ENCODE data around the gene FMR1.
A peak's percentile ranks its signal among the peaks of the same experiment; 100 is the strongest.

The FMR1 gene

DNA sequence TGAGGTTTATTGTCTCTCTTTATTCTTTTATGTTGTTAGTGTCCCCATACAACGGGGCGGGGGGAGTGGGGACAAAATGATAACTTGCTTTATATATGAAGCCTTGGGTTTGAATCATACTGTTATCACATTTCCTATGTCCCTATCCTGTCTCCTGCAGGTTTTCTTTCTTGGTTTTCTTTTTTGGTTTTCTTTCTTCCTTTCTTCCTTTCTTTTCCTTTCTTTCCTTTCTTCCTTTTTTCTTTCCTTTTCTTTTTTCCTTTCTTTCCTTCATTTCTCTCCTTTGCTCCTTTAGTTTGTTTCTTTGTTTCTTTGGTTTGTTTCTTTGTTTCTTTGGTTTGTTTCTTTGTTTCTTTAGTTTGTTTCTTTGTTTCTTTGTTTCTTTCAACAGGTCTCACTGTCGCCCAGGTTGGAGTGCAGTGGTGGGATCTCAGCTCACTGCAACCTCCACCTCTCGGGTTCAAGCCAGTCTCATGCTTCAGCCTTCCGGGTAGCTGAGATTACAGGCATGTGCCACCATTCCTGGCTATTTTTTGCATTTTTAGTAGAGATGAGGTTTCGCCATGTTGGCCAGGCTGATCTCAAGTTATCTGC, 4.8 kb downstream of the FMR1 start:
- DNase-seq (ENCODE audit: low read depth in 2 of 2) = no peak

DNA sequence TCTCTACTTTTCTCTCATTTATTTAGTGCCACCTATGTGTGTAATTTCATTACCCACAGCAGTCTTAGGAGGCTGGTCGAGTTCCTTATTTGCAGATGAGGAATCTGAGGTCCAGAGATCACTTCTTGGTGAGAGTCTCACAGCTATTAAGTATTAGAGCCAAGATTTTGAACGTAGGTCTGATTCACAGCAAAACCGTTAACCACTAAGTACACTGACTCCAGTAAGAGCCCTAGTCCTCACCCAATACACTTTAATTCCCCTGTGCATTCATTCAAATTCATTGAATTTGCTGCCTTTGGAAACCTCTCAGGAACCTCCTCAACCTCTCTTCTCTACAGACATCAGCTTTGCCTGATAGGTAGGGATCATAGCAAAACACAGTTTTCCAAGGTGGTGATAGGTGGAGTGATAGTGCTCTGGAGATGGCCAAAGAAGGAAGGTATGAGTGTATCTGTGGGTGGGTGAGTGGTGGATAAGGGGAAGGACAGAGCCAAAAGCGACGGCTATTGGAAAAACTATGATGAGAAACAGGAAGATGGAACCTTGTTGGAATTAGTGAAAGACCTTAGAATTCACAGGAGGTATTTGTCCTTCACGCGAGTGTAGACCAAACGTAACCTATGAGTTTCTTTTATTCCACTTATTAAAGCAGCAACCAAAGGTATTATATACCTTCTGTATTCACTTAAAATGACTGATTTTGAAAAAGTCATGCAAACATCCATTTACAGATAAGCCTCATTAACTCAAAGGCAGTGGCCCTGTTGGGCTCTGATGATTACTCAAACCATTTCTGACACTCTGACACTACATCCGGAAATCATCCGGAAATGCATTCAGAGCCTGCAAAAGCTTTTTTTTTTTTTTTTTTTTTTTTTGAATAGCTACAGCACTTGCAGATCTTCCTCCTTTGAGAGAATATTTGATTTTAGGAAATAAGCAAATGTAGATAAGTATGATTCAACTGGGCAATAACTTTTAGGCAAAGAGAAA, 6.3 kb downstream of the FMR1 start:
- DNase-seq (ENCODE audit: low read depth in 2 of 2) = no peak

DNA sequence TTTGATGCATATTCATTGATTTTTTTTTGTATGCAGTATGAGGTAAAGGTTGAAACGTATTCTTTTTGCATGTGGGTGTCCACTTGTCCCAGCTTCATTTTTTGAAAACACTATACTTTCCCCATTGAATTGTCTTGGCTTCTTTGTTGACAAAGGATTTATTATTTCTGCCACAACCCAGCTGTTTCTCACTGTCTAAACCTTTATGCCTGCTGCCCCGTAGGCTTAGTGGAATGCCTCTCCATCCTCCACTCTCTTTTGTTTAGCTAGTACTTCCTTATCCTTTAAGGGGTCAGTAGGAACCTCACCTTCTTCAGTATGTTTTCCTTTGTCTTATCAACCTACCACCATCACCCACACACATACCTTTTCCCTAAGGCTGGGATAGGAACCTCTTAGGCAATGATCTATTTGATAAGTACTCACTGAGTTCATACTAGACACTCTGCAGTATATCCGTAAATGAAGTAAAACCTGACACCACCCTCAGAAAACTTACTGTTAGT, 8.5 kb downstream of the FMR1 start:
- no peak for DNase-seq (ENCODE audit: low read depth in 2 of 2)

DNA sequence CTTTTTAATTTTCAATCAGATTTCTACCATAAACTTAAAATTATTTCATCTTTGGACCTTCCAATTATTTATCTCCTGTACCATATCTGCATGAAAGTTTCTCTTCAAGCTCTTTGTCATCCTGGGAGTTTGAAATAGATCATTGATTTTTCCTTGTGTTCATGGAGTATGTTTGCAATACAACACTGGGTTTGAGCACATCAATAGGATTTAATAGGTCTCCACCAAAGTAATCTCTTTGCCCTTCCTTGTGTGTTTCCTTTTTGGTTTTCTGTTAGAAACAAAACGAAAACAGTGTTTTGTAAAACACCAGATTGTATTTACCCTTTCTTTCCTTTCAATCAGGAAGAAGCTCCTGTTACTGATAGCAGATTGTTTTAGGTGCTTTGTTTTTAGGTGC, 11.9 kb downstream of the FMR1 start:
- no peak for DNase-seq (ENCODE audit: low read depth in 2 of 2)

DNA sequence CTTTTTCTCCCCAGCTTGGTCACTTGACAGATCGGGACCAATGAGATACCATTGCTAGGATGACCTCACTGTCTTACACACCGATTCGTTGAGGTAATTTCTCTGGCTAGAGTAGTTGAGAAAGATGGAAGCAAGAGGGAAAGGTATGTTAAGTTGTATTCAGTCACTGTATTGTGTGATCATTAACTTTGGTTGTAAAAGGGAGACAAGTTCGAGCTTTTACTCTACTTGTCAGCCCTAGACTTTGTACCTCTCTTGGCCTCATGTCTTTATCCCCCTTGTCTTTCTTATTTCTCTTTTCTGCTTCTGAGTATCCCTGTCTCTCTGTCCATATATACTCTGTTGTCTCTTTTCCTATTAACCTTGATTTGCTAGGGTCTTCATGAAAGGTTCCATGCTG, 15.5 kb downstream of the FMR1 start:
- no peak for DNase-seq (ENCODE audit: low read depth in 2 of 2)

DNA sequence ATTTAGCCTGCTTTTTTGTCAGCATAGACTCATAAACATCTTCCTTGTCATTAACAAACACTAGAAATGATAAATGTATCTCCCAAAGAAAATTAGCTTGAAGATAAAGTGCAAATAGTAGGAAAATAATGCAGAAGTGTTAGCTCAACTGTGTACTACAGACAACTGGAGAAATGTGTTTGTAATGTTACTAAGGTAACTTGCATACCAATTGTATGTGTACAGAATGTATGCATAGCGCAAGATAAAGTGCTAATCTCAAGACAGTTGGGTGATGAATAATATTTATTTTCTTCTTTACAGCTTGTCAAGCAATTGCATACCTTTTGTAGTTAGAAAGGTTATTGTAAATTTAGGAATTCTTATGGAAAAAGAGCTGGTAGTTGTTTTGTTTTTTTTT, 22.1 kb downstream of the FMR1 start:
- no peak for DNase-seq (ENCODE audit: low read depth in 2 of 2)

DNA sequence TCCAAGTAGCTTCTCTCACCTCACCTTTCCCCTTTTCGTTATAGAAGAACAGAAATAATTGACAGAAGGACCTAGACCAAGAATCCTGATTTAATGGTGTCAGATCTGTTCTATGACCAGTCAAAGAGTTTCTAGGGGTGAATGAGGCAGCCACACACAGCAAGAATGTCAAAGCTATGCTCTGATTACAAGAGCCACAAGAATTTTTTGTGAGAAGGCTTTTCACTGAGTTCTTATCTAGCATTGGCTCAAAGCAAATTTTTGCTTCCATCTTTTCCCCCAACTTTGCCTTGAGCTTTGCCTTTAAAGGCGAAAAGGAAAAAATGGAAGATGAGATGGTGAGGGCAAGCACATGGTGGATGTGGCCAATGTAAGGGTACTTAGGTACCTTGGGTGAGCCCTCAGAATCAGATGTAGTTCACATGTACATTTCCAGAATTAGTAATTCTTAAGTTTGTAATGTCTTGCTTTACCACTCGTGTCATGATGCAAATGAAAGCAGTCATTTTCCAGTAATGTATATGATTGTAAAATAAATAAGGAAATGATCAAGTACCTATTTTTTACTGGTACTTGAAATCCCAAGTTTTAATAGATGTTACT, 23.5 kb downstream of the FMR1 start:
- no peak for DNase-seq (ENCODE audit: low read depth in 2 of 2)

DNA sequence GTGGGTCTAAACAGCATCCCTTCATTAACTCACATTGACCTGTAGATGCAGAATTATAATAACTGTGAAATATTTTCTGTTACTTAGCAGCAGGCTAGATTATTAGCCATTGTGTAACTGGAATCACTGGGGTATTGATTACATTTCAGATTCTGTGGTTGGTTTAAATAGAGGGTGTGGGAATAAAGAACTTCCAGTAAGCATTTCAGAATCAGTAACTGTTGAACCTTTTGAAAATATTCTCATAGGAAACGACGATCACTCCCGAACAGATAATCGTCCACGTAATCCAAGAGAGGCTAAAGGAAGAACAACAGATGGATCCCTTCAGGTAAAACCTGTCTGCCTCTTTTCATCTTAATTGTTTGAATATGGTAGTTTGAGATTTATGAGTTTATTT, 33.6 kb downstream of the FMR1 start:
- no peak for DNase-seq (ENCODE audit: low read depth in 2 of 2)

DNA sequence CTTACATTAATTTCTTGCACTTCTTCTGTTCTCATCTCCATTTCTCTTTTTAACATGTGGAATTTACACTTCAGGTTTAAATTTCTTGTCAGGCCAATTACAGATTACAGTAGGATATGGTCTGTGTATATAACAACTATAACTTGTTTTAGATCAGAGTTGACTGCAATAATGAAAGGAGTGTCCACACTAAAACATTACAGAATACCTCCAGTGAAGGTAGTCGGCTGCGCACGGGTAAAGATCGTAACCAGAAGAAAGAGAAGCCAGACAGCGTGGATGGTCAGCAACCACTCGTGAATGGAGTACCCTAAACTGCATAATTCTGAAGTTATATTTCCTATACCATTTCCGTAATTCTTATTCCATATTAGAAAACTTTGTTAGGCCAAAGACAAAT, 36.8 kb downstream of the FMR1 start:
- DNase-seq (ENCODE audit: low read depth in 2 of 2) = no peak

DNA sequence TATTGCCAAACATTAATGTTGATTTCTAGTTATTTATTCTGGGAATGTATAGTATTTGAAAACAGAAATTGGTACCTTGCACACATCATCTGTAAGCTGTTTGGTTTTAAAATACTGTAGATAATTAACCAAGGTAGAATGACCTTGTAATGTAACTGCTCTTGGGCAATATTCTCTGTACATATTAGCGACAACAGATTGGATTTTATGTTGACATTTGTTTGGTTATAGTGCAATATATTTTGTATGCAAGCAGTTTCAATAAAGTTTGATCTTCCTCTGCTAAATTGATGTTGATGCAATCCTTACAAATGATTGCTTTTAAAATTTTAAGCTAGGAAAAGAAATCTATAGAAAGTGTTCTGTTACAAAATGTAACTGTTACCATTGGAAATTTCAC, 38.6 kb downstream of the FMR1 start:
- DNase-seq (ENCODE audit: low read depth in 2 of 2) = no peak

DNA sequence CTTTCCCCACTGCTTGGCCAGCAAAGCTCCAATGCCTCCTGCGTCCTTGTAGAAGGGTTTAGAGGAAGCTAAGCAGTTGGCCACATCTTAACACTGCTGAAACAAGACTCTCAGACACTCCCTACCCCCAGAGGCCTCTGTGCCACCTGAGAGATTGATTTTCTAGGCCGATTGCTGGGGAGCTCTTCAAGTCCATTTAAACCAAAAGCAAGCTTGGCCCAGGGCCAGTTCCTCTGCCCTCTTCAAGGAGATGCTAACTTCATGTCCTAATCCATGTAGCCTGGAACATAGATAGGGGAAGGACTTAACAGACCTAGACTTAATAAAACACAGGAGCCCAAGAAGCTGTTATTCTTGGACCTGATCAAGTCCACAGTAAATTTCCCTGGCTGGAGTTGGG, 42.3 kb downstream of the FMR1 start:
- DNase-seq (ENCODE audit: low read depth in 2 of 2) = no peak

DNA sequence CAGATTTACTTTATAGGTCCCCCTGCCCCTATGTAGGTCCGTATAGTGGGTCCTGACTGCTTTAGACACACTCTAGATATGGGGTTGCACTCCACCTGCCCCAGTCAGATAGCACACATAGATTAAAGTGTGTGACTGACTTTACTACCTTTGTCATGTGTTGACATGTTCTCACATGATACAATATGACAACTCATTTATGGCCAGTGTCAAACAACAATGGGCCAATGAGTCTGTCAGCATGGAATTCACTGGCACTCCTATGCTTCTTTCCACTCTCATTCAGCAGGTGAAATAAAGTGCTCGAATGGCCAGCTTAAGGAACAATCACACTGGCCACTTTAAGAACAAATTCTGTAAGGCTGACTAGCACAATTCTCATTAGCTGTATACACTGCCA, 45.6 kb downstream of the FMR1 start:
- no peak for DNase-seq (ENCODE audit: low read depth in 2 of 2)

DNA sequence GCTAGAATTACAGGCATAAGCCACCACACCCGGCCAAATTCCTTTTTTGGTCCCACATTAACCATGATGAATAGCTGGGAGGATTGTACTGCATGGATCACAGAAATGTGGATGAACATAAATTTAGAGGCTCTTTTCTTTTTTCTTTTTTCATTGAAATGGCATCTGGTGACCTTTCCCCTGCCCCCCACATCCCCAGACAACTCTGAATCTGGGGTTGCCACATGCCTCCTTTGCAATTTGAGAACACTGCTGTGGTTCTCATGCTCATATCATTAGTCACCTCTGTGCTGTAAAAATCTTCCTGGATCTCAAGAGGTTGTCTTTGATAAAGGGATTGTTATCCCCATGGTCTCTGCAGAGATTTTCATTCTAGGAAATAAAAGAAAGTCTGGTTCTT, 46.6 kb downstream of the FMR1 start:
- DNase-seq (ENCODE audit: low read depth in 2 of 2) = peak; percentile 63 to 70

DNA sequence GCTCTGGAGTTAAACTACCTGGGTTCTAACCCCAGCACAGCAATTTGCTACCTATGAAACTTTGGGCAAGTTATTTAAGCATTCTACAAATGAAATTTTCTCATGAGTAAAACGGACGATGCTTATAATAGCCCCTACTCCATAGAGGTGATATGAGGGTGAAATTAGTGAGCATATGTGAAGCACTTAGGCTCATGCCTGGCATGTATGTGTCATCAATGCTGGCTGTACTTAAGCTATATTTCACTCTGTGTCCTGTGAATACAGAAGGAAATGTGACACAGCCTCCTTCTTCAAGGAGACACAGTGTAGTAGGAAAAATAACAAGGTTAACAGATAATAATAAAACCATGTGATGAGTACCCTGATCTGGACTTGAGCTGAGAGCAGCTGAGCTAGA, 49.0 kb downstream of the FMR1 start:
- no peak for DNase-seq (ENCODE audit: low read depth in 2 of 2)

DNA sequence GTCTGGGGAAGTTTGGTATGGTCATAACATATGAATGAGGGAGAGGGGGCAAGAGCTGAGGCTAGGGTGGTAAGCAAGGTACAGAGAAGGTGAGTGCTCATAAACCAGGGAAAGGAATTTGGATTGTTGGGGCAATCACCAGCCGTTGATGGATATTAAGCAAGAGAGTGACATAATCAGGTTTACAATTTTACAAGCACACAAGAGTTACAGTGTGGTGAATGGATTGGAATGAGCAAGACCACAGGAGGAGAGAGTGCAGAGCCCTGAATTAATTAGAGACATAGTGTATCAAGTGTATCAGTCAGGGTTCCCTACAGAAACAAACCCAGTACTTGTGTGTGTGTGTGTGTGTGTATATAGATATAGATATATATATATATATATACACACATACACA, 50.8 kb downstream of the FMR1 start:
- peak; percentile 6 to 10 for DNase-seq (ENCODE audit: low read depth in 2 of 2)

DNA sequence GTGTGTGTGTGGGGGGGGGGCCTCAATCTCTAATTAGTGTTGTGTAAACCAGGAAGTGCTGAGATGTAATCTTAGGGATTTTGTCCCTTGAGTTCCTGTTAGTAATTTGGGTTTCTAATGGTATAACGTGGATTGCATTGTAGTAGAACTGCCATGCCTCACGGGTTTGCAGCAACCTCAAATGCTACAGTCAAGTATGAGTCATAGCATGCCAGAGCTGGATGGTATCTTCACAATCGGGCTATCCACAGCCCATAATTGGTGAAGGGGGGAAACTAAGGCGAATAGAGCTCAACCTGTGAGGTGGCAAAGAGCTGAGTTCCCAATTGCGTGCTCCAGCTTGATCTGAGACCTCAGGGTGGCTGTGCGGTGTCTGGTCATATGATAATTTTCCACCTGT, 67.2 kb downstream of the FMR1 start:
- no peak for DNase-seq (ENCODE audit: low read depth in 2 of 2)

DNA sequence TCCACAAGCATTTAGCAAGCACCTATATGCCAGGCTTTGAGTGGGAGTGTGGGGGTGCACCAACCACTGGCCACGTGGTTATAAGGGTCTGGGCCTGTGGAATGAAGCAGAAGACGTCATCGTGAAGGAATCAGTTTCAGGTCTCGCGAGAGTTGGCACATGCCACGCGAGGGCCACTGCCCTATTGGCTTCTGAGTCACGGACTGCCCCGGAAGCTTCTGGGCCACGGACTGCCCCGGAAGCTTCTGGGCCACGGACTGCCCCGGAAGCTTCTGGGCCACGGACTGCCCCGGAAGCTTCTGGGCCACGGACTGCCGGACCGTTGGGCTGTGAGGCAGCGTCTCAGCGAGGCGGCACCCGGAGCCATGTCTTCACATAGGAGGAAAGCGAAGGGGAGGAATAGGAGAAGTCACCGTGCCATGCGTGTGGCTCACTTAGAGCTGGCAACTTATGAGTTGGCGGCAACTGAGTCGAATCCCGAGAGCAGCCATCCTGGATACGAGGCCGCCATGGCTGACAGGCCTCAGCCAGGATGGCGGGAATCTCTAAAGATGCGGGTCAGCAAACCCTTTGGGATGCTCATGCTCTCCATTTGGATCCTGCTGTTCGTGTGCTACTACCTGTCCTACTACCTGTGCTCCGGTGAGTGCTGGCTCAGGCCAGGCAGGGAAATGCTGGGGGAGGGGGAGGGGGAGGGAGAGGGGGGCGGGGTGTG, 69.5 kb downstream of the FMR1 start, which contains the start of gene FMR1NB:
Gene FMR1NB, plus strand, starts transcription at position 300 of the 715 bp plus-strand sequence. Its CDS starts 66 bp downstream, at position 366.
- no peak for DNase-seq (ENCODE audit: low read depth in 2 of 2)

Measured in fibroblast of skin of left quadriceps (primary cell).